A549 (cell line): ENCODE measurements around the gene NT5C. TPM values are rescaled to one million over a fixed set of nuclear protein-coding genes. Genes with fewer than 3 reads are reported as not detected.

Experiments used
- BCL3 ChIP-seq: fragments of >200 bp; sonication (Bioruptor Twin); formaldehyde crosslinking; IDR thresholded peaks from 3 replicates; pipeline ENCODE4 v1.6.1; 2016
- BHLHE40 ChIP-seq: IDR thresholded peaks from 2 replicates; pipeline ENCODE4 v1.6.1; 2012; ENCODE audit warnings: low read depth, low read length, inconsistent platforms
- CBX8 ChIP-seq: fragments of 200-600 bp; sonication (generic); IDR thresholded peaks from 2 replicates; pipeline ENCODE4 v1.6.1; 2016
- CHD2 ChIP-seq: fragments of 150-350 bp; IDR thresholded peaks from 2 replicates; pipeline ENCODE4 v1.6.1; 2014; ENCODE audit warnings: low read length; ENCODE audit not compliant: partially characterized antibody
- E2F6 ChIP-seq: IDR thresholded peaks from 2 replicates; pipeline ENCODE4 v1.6.1; 2012; ENCODE audit warnings: low read depth, borderline replicate concordance
- EHF ChIP-seq: fragments of 250-450 bp; sonication (Bioruptor Pico); IDR thresholded peaks from 2 replicates; pipeline ENCODE4 v1.5.0; 2020; ENCODE audit warnings: mild to moderate bottlenecking
- EHMT2 ChIP-seq: fragments of 200-600 bp; sonication (generic); IDR thresholded peaks from 2 replicates; pipeline ENCODE4 v1.6.1; 2016; ENCODE audit warnings: antibody characterized with exemption, low read depth, mild to moderate bottlenecking, moderate library complexity
- EP300 ChIP-seq, 2 experiments: fragments of >200 bp; sonication (Bioruptor Twin); formaldehyde crosslinking; IDR thresholded peaks; 2 replicates in 1 of 2; 3 replicates in 1 of 2; pipeline ENCODE4 v1.6.1; 2016 to 2017
- ESRRA ChIP-seq: fragments of 150-350 bp; IDR thresholded peaks from 2 replicates; pipeline ENCODE4 v1.6.1; 2014; ENCODE audit warnings: mild to moderate bottlenecking, low read length, borderline replicate concordance
- GATA3 ChIP-seq: IDR thresholded peaks from 2 replicates; pipeline ENCODE4 v1.6.1; 2012; ENCODE audit warnings: borderline replicate concordance
- HDAC2 ChIP-seq: fragments of 200-600 bp; sonication (generic); IDR thresholded peaks from 2 replicates; pipeline ENCODE4 v1.6.1; 2016
- HES2 ChIP-seq: fragments of >200 bp; sonication (Bioruptor Twin); formaldehyde crosslinking; IDR thresholded peaks from 2 replicates; pipeline ENCODE4 v1.6.1; 2016
- HEYL ChIP-seq: fragments of 250-450 bp; sonication (Bioruptor Pico); IDR thresholded peaks from 2 replicates; pipeline ENCODE4 v1.8.0; 2021; ENCODE audit warnings: mild to moderate bottlenecking, moderate library complexity
- HMGXB4 ChIP-seq: fragments of 250-450 bp; sonication (Bioruptor Pico); IDR thresholded peaks from 2 replicates; pipeline ENCODE4 v1.5.0; 2021; ENCODE audit warnings: mild to moderate bottlenecking, moderate library complexity, borderline replicate concordance
- HOXB13 ChIP-seq: fragments of 250-450 bp; sonication (Bioruptor Pico); IDR thresholded peaks from 2 replicates; pipeline ENCODE4 v1.5.0; 2020; ENCODE audit warnings: low read depth, mild to moderate bottlenecking, moderate library complexity
- JUN ChIP-seq, 2 experiments: fragments of >200 bp; sonication (Bioruptor Twin); formaldehyde crosslinking; IDR thresholded peaks; 2 replicates in 1 of 2; 3 replicates in 1 of 2; pipeline ENCODE4 v1.6.1; 2016 to 2017
- JUNB ChIP-seq: fragments of >200 bp; sonication (Bioruptor Twin); formaldehyde crosslinking; IDR thresholded peaks from 2 replicates; pipeline ENCODE4 v1.6.1; 2016
- KDM1A ChIP-seq: fragments of 200-600 bp; sonication (generic); IDR thresholded peaks from 2 replicates; pipeline ENCODE4 v1.6.1; 2016; ENCODE audit warnings: low read depth, mild to moderate bottlenecking
- MAX ChIP-seq: IDR thresholded peaks from 2 replicates; pipeline ENCODE4 v1.6.1; 2012
- MYC ChIP-seq: IDR thresholded peaks from 2 replicates; pipeline ENCODE4 v1.6.1; 2012; ENCODE audit warnings: mild to moderate bottlenecking, inconsistent platforms, low read length, improper control_type of control experiment, borderline replicate concordance
- NFE2L2 ChIP-seq: fragments of 150-350 bp; conservative IDR thresholded peaks from 2 replicates; pipeline ENCODE4 v1.6.1; 2014; ENCODE audit warnings: low read length
- NPAS2 ChIP-seq: fragments of 250-450 bp; sonication (Bioruptor Pico); IDR thresholded peaks from 2 replicates; pipeline ENCODE4 v1.8.0; 2022; ENCODE audit warnings: mild to moderate bottlenecking, moderate library complexity, borderline replicate concordance
- RCOR1 ChIP-seq: fragments of 150-350 bp; IDR thresholded peaks from 2 replicates; pipeline ENCODE4 v1.6.1; 2014; ENCODE audit warnings: antibody characterized with exemption, low read length, low read depth
- REST ChIP-seq: fragments of 200-600 bp; sonication (generic); IDR thresholded peaks from 2 replicates; pipeline ENCODE4 v1.6.1; 2016; ENCODE audit warnings: antibody characterized with exemption, mild to moderate bottlenecking, moderate library complexity
- RNF2 ChIP-seq: fragments of 200-600 bp; sonication (generic); IDR thresholded peaks from 2 replicates; pipeline ENCODE4 v1.6.1; 2016; ENCODE audit warnings: low read depth, mild to moderate bottlenecking, antibody characterized with exemption, moderate library complexity, borderline replicate concordance
- SMC3 ChIP-seq: fragments of >200 bp; sonication (Bioruptor Twin); formaldehyde crosslinking; IDR thresholded peaks from 3 replicates; pipeline ENCODE4 v1.6.1; 2018; ENCODE audit warnings: inconsistent platforms
- TFCP2L1 ChIP-seq: fragments of 250-450 bp; sonication (Bioruptor Pico); IDR thresholded peaks from 2 replicates; pipeline ENCODE4 v1.5.0; 2021; ENCODE audit warnings: mild to moderate bottlenecking
- TP53 ChIP-seq: fragments of 250-450 bp; sonication (Bioruptor Pico); IDR thresholded peaks from 2 replicates; pipeline ENCODE4 v1.5.0; 2021; ENCODE audit warnings: mild to moderate bottlenecking, moderate library complexity
- USF2 ChIP-seq: fragments of 450-650 bp; IDR thresholded peaks from 2 replicates; pipeline ENCODE4 v1.6.1; 2014; ENCODE audit warnings: antibody characterized with exemption
- ZC3H11A ChIP-seq: fragments of 450-650 bp; IDR thresholded peaks from 2 replicates; pipeline ENCODE4 v1.6.1; 2014; ENCODE audit warnings: antibody characterized with exemption, mild to moderate bottlenecking
- ZFP36 ChIP-seq: fragments of 450-650 bp; IDR thresholded peaks from 2 replicates; pipeline ENCODE4 v1.6.1; 2014; ENCODE audit warnings: borderline replicate concordance; ENCODE audit not compliant: partially characterized antibody
- ZSCAN20 ChIP-seq: fragments of 250-450 bp; sonication (Bioruptor Pico); IDR thresholded peaks from 2 replicates; pipeline ENCODE4 v1.8.0; 2022; ENCODE audit warnings: mild to moderate bottlenecking, moderate library complexity
- polyA plus RNA-seq, 4 experiments: library from polyadenylated mRNA; depleted of rRNA in 3 of 4; stranded (reverse); fragments of >200 nt; fragmentation: RNase III in 1 of 4; extraction: RNeasy Plus Mini Kit Qiagen cat#74134 plus additional on column Dnase treatment in 1 of 4; gene quantifications; 2 replicates in 3 of 4; 3 replicates in 1 of 4; pipeline ENCODE4 v1.2.3, GENCODE V29; 2011 to 2017

The NT5C gene
- polyA plus RNA-seq, 2 of the 4 experiments (the other 2 are of a cell fraction): 73.7 to 91.4 TPM

- no peak for TF ChIP-seq ZC3H11A
- no peak for TF ChIP-seq USF2
- TF ChIP-seq EHF (CRISPR knock-in tag): no peak
- TF ChIP-seq E2F6: peak; percentile 89
- TF ChIP-seq TFCP2L1 (CRISPR knock-in tag): 0 out of 2 replicates have a peak, but pooled peaks have one; percentile 31
- TF ChIP-seq HMGXB4 (CRISPR knock-in tag): no peak
- TF ChIP-seq RCOR1: no peak
- TF ChIP-seq BHLHE40: no peak
- no peak; the same call in 1 of the 2 replicates for TF ChIP-seq GATA3
- no peak; the same call in 1 of the 2 replicates for TF ChIP-seq REST
- TF ChIP-seq ZSCAN20 (CRISPR knock-in tag): no peak
- TF ChIP-seq HES2: no peak
- 0 out of 2 replicates have a peak, but pooled peaks have one; percentile 73 for TF ChIP-seq TP53
- peak; percentile 22; the same call in 2 of the 3 replicates for TF ChIP-seq SMC3
- peak; percentile 84 for TF ChIP-seq MAX
- TF ChIP-seq HDAC2: no peak
- TF ChIP-seq ZFP36: no peak
- no peak for TF ChIP-seq KDM1A
- TF ChIP-seq MYC: peak; percentile 14; the same call in 1 of the 2 replicates
- TF ChIP-seq EHMT2: no peak
- no peak for TF ChIP-seq JUNB
- no peak; the same call in 1 of the 2 replicates for TF ChIP-seq RNF2
- peak; percentile 65 to 84; a peak in 4 of 5 replicates for TF ChIP-seq JUN (IDR thresholded peaks at IDR 0.05)
- no peak for TF ChIP-seq HEYL
- no peak for TF ChIP-seq NFE2L2
- TF ChIP-seq ESRRA: no peak
- TF ChIP-seq CHD2: no peak
- no peak for TF ChIP-seq CBX8
- no peak for TF ChIP-seq EP300 (IDR thresholded peaks at IDR 0.05)
- no peak for TF ChIP-seq HOXB13
- TF ChIP-seq NPAS2 (CRISPR knock-in tag): no peak
- TF ChIP-seq BCL3: peak; percentile 74
Measured at GRCh38 chr17:75109407-75110233, 21.9 kb downstream of the NT5C start, which contains the start of gene ARMC7 (continued).
